ENCODE data around the gene DNASE1L2. TPM values are rescaled to one million over a fixed set of nuclear protein-coding genes. Genes with fewer than 3 reads are reported as not detected.

Gene DNASE1L2
- total and polyA plus RNA-seq, 2 experiments from 2014 or later, result 0.23 to 0.80 TPM

GRCh38 chr16:2229091-2229490 is 7.2 kb upstream of the DNASE1L2 start:
- Histone ChIP-seq H3K9me2 (replicated peaks; ENCODE audit: insufficient read depth) (no peaks in the 10 kb centered on the region), H3K27ac (no peak overlapping the region), H3K4me2 (no peak overlapping the region), H3K27me3 (no peaks in the 10 kb centered on the region), H3K79me2 (peaks cover 40% of the 10 kb centered on the region), H3K36me3 (replicated peaks; ENCODE audit: insufficient read depth, low read depth) (no peaks in the 10 kb centered on the region), H3K4me3 (no peak overlapping the region), H4K20me1 (ENCODE audit: insufficient read depth, poor library complexity, severe bottlenecking) (peaks cover 17% of the 10 kb centered on the region), H3K4me1 (ENCODE audit: insufficient read depth) (peaks cover 13% of the 10 kb centered on the region), H3K9me3 (ENCODE audit: low read depth) (no peaks in the 10 kb centered on the region), H2AFZ (no peak overlapping the region)
- no peak for TF ChIP-seq EZH2 (IDR thresholded peaks at IDR 0.05; ENCODE audit: borderline replicate concordance)
- no peak for TF ChIP-seq EZH2phosphoT487 (IDR thresholded peaks at IDR 0.05; ENCODE audit: low read depth, severe bottlenecking, unreplicated experiment)
- no peak for TF ChIP-seq CTCF (IDR thresholded peaks at IDR 0.05; ENCODE audit: poor library complexity)
- WGBS (ENCODE audit: low lambda C conversion rate, missing lambda C conversion rate), result 96% methylated on average over 12 of the region's 12 CpGs
- DNase-seq (ENCODE audit: low spot score), result no peak

DNA sequence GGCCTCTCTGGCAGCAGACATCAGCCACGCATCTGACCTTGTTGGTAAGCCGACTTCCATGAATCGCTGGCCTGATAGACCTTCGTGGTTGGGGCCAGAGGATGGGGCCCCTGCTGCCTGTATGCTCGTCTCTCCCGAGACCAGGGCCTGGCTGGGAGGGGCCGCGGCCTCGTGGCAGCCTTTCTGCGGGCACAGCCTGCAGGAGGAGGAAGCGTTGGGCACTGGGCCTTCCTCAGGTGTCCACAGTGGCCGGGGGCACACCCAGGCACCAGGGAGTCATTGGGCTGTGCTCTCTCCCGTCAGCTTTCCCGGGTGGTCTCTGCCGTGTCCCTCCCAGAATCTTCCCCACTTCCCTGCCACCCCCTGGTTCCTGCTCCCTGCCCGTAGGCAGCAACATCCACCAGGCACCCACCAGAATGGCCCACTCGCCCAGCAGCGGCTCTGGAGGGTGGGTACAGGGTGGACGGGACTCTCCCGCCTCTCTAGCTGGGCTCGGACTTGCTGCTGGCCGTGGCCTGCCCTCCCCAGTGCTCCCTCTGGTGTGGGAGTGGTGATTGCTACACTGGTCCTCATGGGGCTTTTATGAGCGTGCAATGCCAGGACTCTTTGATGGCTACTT is 6.5 kb upstream of the DNASE1L2 start:
- no peaks in the 10 kb centered on the region for H3K36me3 ChIP-seq (replicated peaks; ENCODE audit: insufficient read depth, low read depth)

GRCh38 chr16:2230376-2230775 is 5.9 kb upstream of the DNASE1L2 start:
- no peak for DNase-seq (ENCODE audit: low spot score)
- Histone ChIP-seq H3K4me2 (no peak overlapping the region), H3K36me3 (replicated peaks; ENCODE audit: insufficient read depth, low read depth) (no peaks in the 10 kb centered on the region), H4K20me1 (ENCODE audit: insufficient read depth, poor library complexity, severe bottlenecking) (peaks cover 10% of the 10 kb centered on the region), H3K27me3 (peaks cover 2% of the 10 kb centered on the region), H3K4me1 (ENCODE audit: insufficient read depth) (peaks cover 5% of the 10 kb centered on the region), H3K9me3 (ENCODE audit: low read depth) (no peaks in the 10 kb centered on the region), H3K27ac (no peak overlapping the region), H2AFZ (no peak overlapping the region), H3K79me2 (peaks cover 27% of the 10 kb centered on the region), H3K9me2 (replicated peaks; ENCODE audit: insufficient read depth) (no peaks in the 10 kb centered on the region), H3K4me3 (no peak overlapping the region)
- WGBS (ENCODE audit: low lambda C conversion rate, missing lambda C conversion rate), result 100% methylated on average over 8 of the region's 13 CpGs
- TF ChIP-seq EZH2phosphoT487 (IDR thresholded peaks at IDR 0.05; ENCODE audit: low read depth, severe bottlenecking, unreplicated experiment) (no peak), EZH2 (IDR thresholded peaks at IDR 0.05; ENCODE audit: borderline replicate concordance) (no peak), CTCF (IDR thresholded peaks at IDR 0.05; ENCODE audit: poor library complexity) (no peak)

More for the DNA sequence above, 6.5 kb upstream of the DNASE1L2 start:
- Histone ChIP-seq H2AFZ (no peak overlapping the region), H3K4me2 (no peak overlapping the region), H3K27me3 (no peaks in the 10 kb centered on the region), H3K4me3 (no peak overlapping the region), H3K9me3 (ENCODE audit: low read depth) (no peaks in the 10 kb centered on the region), H3K27ac (no peak overlapping the region), H3K79me2 (peaks cover 33% of the 10 kb centered on the region), H3K9me2 (replicated peaks; ENCODE audit: insufficient read depth) (no peaks in the 10 kb centered on the region), H3K4me1 (ENCODE audit: insufficient read depth) (peaks cover 8% of the 10 kb centered on the region), H4K20me1 (ENCODE audit: insufficient read depth, poor library complexity, severe bottlenecking) (peaks cover 11% of the 10 kb centered on the region)
- DNase-seq (ENCODE audit: low spot score), result no peak
- TF ChIP-seq EZH2 (IDR thresholded peaks at IDR 0.05; ENCODE audit: borderline replicate concordance), result no peak
- WGBS (ENCODE audit: low lambda C conversion rate, missing lambda C conversion rate), result 97% methylated on average over 23 of the region's 23 CpGs

- no peak for TF ChIP-seq EZH2phosphoT487 (IDR thresholded peaks at IDR 0.05; ENCODE audit: low read depth, severe bottlenecking, unreplicated experiment)
- no peak for TF ChIP-seq CTCF (IDR thresholded peaks at IDR 0.05; ENCODE audit: poor library complexity)
- TF ChIP-seq EZH2 (IDR thresholded peaks at IDR 0.05; ENCODE audit: borderline replicate concordance), result no peak
- Histone ChIP-seq H3K4me1 (ENCODE audit: insufficient read depth) (peaks cover 7% of the 10 kb centered on the region), H3K4me3 (no peak overlapping the region), H3K27me3 (peaks cover 10% of the 10 kb centered on the region), H3K4me2 (no peak overlapping the region), H3K9me2 (replicated peaks; ENCODE audit: insufficient read depth) (no peaks in the 10 kb centered on the region), H3K27ac (no peak overlapping the region), H4K20me1 (ENCODE audit: insufficient read depth, poor library complexity, severe bottlenecking) (peaks cover 6% of the 10 kb centered on the region), H3K9me3 (ENCODE audit: low read depth) (no peaks in the 10 kb centered on the region), H2AFZ (no peak overlapping the region), H3K36me3 (replicated peaks; ENCODE audit: insufficient read depth, low read depth) (no peaks in the 10 kb centered on the region), H3K79me2 (peaks cover 18% of the 10 kb centered on the region)
- DNase-seq (ENCODE audit: low spot score), result no peak
- WGBS (ENCODE audit: low lambda C conversion rate, missing lambda C conversion rate), result 87% methylated on average over 29 of the region's 29 CpGs
These were observed 5.0 kb upstream of the DNASE1L2 start for GRCh38 chr16:2231016-2231931.

Measured in hepatocyte (in vitro differentiated cells).